ENCODE results near the gene TAF4.
"Not testable (repeated sequence)": the region's sequence is repeated elsewhere in the genome, so short reads cannot be mapped to it uniquely, and the experiment has no call there.

TAF4 gene

DNA sequence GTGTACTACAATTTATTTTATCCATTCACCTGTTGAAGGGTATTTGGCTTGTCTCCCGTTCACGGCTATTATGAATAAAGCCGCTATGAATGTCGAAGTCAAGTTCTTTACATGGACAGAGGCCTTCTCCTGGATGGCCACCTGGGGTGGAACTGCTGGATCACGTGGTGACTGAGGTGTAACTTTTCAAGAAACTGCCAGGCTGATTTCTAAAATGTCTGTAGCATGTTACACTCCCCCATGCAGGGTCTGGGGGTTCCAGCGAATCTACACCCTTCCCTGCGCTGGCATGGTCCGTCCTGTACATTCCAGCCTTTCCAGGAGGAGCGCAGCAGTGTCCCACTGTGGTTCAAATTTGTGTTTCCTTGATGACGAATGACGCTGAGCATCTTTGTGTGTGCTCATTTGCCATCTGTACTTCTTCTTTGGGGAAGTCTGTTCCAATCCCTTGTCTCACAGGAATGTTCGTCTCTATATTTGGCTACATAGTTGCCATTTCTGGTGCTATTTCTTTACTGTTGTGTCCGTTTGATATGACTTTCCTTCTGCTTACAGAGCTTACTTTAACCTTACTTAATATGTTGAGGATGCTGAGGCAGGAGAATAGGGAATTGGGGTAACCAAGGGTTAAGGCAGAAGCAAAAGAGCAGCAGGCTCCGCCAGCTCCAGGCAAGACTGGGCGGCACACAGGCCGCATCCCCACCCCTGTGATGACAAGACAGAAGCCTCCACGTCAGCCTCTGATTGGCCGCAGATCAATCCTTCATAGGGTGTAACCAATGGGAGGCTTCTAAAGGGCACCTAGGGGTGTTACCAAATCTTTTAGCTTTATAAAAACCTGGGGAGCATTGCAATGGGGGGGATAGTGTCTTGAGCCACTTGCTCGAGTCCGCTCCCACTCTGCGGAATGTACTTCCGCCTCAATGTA is 106.6 kb downstream of the TAF4 start:
- DNase-seq, result no peak

DNA sequence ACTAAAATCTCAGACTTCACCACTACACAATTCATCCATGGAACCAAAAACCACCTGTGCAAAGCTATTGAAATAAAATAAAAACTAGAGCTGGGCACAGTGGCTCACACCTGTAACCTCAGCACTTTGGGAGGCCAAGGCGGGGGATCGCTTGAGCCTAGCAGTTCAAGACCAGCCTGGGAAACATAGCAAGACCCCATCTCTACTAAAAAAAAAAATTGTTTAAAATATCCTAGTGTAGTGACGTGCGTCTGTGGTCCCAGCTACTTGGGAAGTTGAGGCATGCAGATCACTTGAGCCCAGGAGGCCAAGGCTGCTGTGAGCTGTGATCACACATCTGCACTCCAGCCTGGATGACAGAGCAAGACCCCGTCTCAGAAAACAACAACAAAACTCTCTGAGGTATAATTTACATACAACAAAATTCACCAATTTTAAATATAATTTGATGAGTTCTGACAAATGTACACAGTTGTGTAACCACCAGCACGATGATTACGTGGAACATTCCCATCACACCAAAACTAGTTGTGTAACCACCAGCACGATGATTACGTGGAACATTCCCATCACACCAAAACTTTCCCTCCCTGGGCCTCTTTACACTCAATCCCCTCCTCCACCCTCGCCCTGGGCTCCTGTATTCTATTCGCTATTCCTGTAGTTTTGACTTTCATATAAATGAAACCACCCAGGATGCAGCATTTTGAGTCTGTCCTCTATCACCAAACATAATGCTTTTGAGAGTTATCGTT is 107.5 kb downstream of the TAF4 start:
- no peak for DNase-seq

DNA sequence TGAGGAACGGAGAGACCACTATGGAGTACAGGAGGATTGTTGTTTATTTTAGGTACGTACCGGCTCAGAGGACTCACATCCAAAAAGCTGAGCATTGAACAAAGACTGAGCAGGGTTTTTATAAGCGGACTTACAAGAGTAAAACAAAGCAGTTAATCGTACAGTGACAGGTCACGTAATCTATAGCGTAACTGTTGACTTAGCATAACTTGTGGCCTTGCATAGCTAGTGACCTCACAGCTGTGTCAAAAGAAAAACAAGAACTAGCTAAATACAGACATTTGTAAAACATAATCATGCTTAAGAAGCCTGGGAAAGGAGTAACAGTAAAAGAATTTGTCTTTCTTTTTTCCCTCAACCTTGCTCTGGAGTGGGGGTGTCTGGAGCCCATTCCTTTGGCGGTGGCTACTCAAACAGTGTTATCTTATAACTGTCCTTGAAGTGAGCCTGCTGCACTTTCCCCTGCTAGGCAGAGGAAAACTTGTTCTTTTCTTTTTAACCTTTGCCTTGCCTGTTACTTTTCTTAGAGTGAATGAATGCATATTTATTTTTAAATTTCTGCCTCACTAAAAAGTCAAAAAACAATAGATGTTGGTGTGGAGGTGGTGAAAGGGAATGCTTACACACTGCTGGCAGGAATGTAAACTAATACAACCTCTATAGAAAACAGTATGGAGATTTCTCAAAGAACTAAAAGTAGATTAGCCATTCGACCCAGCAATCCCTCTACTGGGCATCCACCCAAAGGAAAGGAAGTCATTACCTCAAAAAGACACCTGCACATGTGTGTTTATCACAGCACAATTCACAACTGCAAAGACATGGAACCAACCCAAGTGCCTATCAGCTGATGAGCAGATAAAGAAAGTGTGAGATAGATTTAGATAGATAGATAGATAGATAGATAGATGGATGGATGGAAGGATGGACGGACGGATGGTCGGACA is 109.0 kb downstream of the TAF4 start:
- no peak for DNase-seq

DNA sequence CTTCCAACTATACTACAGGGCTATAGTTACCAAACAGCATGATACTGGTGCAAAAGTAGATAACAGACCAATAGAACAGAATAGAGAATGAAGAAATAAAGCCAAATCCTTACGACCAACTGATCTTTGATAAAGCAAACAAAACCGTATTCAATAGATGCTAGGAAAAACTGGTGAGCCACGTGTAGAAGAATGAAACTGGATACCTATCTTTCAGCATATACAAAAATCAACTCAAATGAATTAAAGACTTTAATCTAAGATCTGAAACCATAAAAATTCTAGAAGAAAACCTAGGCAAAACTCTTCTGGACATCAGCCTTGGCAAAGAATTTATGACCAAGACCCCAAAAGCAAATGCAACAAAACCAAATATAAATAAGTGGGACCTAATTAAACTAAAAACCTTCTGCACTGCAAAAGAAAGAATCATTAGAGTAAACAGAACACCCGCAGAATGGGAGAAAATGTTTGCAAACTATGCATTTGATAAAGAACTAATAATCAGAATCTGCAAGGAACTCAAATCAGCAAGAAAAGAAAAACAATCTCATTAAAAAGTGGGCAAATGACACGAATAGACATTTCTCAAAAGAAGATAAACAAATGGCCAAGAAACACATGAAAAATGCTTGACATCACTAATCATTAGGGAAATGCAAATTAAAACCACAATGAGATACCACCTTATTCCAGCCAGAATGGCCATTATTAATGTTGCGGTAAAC is 109.8 kb downstream of the TAF4 start:
- no peak for DNase-seq

DNA sequence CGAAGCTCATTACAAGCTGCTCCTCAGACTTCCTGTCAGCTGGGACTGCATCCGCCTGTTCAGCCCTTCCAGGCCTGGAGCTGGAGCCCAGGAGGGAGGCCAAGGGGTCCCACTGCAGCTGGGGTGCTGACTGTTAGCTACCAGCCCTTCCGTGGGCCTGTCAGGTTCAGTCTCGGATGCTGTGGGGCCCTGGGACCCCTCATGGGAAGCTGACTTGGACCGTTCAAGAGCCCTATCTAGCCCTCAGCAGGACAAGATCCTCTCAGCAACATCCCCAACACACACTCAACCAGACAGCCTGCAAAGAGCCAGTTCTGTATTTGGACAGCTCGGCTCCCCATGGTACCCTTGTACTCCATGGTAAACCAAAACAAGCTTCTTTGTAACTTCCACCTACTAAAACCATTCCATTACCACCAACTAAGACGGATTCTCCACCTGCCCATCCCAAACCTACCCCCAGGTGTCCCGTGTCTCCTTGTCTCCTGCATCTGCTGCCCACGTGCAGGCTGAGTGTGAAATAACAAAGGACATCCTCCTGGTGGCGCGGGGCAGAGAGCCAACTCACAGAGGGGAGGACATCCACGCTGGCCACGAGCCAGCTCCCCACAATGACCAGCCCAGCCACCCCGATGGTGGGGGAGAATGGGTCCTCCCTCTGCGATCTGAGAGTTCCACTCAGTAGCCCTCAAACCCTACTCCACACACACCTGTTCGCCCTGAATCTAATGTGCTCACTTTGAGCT is 111.2 kb downstream of the TAF4 start:
- no peak for DNase-seq

DNA sequence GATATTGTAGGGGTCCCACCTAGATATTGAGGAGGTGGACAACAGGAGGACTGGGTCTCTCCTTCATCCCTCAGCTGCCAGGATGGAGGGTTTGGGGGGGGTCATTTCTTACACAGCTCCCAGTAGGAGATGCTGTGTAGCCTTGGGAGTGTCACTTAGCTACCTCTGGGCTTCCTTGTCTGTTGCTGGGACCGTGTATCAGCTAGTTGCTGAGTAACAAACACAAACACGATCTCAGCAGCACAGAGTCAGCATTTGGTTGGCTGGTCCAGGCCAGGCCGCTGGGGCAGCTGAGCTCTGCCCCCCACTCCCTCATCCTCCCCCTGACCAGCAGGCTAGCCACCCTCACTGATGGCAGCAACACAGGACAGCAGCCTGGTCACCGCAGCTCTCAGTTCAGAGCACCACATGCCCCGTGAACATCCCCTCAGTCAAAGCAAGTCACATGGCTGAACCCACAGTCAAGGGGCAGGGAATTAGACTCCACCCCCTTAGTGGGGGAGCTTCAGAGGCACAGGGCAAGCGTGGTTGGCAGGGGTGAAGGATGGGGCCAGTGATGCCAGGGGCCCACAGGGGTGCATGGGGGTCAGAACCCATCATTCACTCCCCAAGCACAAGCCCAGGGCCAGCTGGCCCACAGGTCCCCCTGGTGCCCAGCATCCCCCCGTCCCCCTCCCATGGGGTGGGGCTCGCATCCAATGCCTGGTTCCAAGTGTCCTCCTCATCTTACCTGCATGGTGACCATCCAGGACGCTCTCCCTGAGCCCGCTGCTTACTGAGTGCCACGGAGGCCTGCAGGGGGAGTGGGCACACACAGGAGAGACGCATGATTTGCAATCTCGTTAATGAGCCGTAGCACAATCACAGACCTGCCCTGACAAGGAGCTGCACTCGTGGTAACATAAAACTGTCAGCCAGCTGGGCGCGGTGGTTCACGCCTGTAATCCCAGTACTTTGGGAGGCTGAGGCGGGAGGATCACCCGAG is 112.4 kb downstream of the TAF4 start:
- DNase-seq, result no peak

DNA sequence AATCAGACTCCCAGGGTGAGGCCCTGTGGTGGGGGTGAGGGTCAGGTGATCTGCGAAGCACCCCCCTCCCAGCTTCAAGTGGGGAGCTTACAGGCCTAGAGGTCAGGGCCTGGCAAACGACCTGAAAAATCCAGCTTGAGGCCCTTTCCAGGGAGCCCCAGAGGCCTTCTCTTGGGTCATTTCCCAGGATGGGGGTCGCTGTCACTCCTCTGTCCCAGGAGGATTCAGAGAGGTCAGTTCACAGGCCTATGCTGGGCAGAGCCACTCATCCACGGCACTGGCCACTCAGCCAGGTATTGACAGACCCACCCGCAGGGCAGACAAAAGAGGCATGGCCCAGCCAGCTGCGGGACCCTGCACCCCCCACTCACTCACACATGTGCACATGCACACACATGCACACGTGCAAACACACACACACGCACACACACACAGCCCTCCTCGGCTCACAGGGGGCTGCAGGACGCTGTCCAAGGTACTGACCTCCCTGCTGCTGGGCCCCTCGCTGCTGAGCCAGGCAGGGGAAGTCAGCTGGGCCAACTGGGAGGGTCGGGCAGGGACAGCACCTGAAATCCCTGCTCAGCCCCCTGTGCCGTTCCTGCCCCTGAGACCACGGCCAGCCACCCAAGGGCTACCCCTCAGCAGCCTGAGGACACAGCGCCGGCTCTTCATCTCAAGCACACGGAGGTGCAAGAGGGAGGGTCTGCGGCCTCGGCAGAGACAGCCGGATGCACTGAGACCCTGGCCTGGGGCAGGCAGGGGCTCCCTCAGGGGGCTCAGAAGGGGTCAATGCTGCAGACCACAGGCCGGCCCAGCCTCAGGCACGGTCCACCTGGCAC is 113.8 kb downstream of the TAF4 start:
- DNase-seq, result no peak

DNA sequence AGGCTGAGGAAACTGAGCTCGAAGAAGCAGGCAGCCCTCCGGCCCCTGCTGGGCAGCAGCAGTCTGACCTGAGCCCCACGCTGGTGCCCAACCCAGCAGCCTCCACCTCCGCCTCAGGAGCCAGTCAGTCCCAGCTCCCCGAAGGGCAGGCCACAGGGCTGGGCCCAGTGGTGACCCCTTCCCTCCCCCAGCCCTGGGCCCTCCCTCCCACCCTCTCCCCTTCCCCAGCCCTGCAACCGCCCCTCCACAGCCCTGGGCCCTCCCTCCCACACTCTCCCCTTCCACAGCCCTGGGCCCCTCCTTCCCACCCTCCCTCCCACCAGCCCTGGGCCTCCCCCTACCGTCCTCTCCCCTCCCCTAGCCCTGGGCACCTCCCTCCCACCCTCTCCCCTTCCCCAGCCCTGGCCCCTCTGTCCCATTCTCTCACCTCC is 115.0 kb downstream of the TAF4 start:
- no peak for DNase-seq

DNA sequence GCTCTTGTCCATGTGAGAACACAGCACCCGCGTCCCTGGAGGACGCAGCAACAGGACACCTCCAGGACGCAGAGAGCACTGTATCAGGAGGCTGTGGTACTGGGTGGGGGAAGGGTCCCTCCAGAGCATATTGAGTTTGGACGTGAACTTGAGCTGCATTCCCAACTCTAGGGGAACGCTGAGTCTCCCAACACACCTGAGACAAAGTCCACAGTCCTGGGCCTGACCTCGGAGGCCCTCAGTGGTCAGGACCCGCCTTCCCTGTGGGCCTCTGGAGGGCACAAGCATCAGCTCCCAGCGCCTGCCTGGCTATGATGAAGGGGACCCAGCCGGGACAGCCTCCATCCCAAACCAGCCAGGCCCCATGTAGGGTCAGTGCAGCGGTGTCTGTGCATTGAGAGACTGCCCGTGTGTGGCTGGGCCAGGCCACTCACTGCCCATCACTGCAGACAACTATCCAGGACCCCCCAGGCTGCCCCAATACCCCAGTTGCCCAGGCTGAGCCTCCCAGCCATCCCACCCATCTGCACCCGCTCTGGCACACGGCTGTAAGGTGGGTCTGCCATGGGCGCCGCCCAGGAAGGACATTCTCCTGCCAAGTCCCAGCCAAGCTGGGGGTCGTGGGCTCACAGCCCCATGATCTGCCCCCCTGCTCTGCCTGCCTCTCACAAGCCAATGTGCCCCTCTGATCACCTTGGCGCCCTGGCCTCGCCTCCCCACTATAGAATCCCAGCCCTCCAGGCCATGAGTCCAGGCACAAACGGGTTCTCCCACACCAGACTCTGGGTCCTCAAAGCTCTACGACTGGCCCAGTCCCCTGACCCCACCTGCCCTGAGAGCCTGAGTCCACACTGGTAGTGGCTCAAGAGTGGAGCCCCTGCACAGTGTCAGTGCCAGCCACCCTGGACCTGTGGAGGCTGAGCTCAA is 115.7 kb downstream of the TAF4 start:
- no peak for DNase-seq

DNA sequence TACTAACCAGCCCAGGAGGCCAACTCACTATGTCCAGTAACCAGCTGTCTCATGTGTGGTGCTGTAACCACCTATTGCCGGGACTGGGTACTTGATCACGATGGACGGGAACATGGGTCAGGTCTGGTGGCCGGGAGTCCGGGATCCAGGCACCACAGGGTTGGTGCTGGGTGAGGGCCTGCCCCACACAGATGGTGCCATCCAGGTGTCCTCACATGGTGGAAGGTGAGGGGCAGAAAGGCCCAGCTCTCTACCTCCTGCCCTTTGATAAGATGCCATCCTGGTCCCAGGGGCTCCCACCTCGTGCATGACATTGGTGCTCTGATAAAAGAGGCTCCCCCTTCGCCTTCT is 116.3 kb downstream of the TAF4 start:
- no peak for DNase-seq

DNA sequence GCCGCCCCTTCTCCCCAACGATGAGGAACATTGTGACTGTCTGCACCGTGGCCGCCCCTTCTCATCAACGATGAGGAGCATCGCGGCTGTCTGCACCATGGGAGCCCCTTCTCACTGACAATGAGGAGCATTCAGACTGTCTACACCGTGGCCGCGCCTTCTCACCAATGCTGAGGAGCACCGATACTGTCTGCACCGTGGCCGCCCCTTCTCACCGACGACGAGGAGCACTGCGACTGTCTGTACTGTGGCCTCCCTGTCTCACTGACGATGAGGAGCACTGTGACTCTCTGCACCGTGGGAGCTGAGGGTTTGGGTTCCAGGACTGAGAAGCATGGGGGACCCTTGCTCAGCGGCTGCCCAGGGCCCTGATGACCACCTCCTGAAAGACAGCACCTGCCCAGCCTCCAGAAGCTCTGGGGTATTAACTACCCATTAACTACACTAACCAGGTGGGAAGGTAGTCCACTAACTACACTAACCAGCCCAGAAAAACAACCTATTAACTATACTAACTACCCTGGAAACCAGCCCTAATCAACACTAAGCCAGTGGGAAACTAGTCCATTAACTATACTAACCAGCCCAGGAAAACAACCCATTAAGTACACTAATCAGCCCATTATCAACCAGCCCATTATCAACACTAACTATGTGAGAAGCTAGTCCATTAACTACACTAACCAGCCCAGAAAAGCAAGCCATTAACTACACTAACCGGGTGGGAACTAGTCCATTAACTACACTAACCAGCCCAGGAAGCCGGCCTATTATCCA is 116.9 kb downstream of the TAF4 start:
- DNase-seq, result no peak

DNA sequence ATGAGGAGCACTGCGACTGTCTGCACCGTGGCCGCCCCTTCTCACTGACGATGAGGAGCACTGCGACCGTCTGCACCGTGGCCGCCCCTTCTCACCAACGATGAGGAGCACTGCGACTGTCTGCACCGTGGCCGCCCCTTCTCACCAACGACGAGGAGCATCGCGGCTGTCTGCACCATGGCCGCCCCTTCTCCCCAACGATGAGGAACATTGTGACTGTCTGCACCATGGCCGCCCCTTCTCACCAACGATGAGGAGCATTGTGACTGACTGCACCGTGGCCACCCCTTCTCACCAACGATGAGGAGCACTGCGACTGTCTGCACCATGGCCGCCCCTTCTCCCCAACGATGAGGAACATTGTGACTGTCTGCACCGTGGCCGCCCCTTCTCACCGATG is 117.6 kb downstream of the TAF4 start:
- not testable (repeated sequence) for DNase-seq

DNA sequence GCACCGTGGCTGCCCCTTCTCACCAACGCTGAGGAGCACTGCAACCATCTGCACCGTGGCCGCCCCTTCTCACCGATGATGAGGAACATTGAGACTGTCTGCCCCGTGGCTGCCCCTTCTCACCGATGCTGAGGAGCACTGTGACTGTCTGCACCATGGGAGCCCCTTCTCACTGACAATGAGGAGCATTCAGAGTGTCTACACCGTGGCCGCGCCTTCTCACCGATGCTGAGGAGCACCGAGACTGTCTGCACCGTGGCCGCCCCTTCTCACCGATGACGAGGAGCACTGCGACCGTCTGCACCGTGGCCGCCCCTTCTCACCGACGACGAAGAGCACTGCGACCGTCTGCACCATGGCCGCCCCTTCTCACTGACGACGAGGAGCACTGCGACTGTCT is 120.2 kb downstream of the TAF4 start:
- not testable (repeated sequence) for DNase-seq

DNA sequence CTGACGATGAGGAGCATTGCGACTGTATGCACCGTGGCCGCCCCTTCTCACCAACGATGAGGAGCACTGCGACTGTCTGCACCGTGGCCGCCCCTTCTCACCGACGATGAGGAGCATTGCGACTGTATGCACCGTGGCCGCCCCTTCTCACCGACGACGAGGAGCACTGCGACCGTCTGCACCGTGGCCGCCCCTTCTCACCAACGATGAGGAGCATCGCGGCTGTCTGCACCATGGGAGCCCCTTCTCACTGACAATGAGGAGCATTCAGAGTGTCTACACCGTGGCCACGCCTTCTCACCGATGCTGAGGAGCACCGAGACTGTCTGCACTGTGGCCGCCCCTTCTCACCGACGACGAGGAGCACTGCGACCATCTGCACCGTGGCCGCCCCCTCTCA is 120.7 kb downstream of the TAF4 start:
- DNase-seq, result not testable (repeated sequence)

DNA sequence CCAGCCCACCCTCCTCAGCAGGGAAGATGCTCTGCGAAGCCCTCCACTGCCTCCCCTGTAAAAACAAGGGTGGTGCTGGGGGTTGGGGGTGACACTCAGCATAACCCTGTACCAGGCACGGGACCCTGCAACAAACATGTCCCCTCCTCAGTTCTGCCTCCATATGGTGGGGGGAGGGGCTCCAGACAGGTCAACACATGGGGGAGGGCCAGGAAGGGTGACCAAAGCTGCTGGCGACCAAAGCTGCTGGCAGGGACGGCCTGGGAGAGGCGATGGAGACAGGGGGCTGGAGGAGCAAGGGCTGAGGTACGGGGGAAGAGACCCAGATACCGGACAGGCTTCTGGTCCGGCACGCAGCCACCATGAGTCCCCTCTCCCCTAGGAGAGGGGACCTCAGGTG is 123.2 kb downstream of the TAF4 start:
- DNase-seq, result no peak

DNA sequence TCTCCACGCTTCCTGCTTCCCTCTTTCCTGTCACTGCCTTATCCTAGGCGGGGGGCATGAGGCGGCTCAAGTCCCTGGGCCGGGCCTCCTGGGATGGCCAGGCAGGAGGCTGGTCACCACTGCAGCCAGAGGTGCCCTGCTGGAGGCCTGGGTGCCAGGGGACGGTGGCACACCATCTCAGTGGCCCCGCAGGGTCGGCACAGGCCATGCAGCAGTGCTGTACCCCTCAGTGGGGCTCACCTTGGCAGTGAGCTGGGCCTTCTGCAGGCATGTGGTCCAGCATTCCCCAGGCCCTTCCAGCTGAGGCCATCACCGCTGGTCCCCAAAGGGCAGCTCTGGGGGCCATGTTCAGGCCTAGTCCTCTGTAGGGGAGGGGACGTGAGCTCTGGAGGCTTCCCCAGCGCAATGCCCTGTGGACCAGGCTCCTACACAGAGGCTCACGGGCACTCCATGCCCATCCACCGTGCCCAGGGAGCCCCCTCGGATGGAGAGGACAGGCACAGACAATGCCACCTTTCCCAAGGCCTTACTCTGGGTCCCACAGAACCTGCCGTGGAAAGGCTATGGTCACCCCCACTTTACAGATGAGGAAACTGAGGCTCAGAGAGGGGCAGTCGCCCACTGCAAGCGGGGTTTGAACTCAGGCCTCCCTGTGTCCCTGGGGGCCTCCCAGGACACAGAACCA is 123.8 kb downstream of the TAF4 start:
- DNase-seq, result no peak

All from CD4-positive, alpha-beta T cell treated with Interleukin-4 for 4 hours (primary cell).